DOHH2 (cell line): ENCODE results near the gene NGDN.

ENCODE experiments used
- EZH2phosphoT487 ChIP-seq: fragments of 200-600 bp; sonication (generic); IDR thresholded peaks from 2 replicates; pipeline ENCODE4 v1.6.1; 2017; ENCODE audit warnings: borderline replicate concordance, mild to moderate bottlenecking, antibody characterized with exemption, low read length, moderate library complexity, mixed read lengths
- TF ChIP-seq, protein P1 (sequence below): fragments of 200-600 bp; sonication (generic); IDR thresholded peaks from one replicate; pipeline ENCODE4 v1.5.1; 2014; ENCODE audit warnings: antibody characterized with exemption, mild to moderate bottlenecking, low read depth, low read length; ENCODE audit not compliant: poor library complexity, severe bottlenecking

GRCh38 chr14:23430723-23431085, 38.8 kb upstream of the NGDN start:
- TF ChIP-seq, protein P1, sequence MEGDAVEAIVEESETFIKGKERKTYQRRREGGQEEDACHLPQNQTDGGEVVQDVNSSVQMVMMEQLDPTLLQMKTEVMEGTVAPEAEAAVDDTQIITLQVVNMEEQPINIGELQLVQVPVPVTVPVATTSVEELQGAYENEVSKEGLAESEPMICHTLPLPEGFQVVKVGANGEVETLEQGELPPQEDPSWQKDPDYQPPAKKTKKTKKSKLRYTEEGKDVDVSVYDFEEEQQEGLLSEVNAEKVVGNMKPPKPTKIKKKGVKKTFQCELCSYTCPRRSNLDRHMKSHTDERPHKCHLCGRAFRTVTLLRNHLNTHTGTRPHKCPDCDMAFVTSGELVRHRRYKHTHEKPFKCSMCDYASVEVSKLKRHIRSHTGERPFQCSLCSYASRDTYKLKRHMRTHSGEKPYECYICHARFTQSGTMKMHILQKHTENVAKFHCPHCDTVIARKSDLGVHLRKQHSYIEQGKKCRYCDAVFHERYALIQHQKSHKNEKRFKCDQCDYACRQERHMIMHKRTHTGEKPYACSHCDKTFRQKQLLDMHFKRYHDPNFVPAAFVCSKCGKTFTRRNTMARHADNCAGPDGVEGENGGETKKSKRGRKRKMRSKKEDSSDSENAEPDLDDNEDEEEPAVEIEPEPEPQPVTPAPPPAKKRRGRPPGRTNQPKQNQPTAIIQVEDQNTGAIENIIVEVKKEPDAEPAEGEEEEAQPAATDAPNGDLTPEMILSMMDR = no peak
- no peak for TF ChIP-seq EZH2phosphoT487
